GM21529 (cell line): Measurements from ENCODE around the gene SNTG2.
"Not testable (repeated sequence)": the region's sequence is repeated elsewhere in the genome, so short reads cannot be mapped to it uniquely, and the experiment has no call there.

Experiments used
- ATAC-seq: cut with Tn5 transposase; IDR thresholded peaks from one replicate; pipeline ENCODE4 v1.9.1; 2021; ENCODE audit not compliant: unreplicated experiment

SNTG2 gene

DNA sequence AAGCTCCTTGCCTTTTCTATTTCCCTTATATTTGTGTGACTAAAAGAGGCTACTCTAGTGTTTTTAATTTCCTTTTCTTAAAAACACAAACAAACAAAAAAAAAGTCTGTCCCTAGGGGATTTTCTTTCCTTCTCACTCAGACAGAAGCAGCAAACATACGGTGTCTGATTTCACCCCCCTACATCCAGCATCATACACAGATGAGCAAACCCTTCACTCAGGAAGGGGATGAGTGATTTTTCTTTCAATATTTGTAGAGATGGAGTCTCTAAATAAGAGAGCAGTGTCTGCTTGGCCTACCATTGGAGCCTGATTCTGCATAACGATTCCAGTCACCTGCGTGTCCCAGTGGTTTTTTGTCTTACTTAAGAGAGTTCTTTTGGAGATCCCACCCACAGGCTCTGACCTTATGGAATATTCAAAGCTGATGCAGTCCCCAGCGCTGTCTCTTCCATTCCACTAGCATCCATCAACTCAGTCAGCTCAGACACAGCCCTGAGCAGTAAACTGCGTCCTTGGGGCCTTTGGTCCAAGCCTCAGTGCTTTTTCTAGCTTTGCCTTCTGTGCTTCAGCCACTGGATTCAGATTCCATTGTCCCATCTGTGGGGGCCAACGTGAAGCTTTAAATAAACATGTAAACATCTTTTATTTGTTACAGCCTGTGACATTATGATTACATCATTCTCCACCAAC, 410.1 kb downstream of the SNTG2 start:
- no peak for ATAC-seq

- no peak for ATAC-seq
Measured at GRCh38 chr2:1363367-1363766, 412.7 kb downstream of the SNTG2 start.

- no peak for ATAC-seq
Measured at GRCh38 chr2:1366546-1367134, 416.0 kb downstream of the SNTG2 start.

DNA sequence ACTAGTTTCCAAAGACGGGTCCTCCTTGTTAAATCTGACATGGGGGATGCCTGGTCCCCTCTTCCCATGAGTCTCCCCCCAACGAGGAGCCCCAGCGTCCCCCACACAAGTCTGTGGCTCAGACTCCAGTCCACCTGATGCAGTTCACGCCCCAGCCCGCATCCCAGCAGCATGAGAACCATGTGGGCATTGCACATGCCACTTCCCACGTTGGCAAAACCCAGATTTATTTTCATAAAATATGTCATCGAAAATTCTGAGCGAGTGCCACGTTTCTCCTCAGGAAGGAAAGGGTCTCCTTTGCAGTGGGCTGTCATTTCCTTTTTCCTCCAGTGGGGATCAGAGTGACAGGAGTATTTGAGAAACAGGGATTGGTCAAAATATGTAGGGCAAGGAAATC, 417.0 kb downstream of the SNTG2 start:
- ATAC-seq: no peak

DNA sequence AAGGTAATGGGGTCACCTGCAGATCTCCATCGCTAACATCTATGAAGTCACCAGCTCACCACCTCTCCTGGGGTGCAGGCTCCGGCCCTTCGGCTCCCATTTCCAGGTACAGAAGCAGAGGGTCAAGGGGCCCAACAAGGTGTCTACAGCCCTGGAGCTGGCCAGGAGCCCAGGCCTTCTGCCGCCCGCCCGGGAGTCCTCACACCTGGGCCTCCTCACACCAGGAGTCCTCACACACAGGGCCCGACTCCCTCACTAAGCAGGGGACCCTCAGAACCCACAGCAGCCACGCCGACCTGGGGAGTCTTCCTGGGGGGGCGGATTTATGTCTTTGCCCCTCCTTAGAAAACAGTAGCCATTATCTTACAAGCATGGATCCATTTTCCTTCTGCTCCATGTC, 419.3 kb downstream of the SNTG2 start:
- ATAC-seq: no peak

DNA sequence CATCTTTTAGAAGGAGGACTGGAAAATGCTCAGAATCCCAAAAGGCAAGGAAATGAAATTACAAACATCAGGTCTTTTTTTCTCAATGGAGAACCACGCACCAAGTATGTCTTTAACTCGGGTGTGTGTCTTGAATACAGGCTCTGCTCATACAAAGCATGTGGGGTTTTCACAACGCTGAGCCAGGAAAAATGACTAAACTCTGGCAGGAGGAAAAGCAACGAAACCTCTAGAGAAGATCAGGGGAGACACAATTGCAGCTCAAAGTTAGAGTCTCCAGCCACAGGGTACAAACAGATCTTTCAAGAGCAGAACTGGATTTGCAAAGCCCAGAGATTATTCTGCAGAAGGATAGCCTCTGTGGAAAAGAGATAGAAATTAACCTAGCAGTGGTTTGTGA, 419.8 kb downstream of the SNTG2 start:
- no peak for ATAC-seq

- ATAC-seq: no peak
Measured at GRCh38 chr2:1371082-1371481, 420.4 kb downstream of the SNTG2 start.

DNA sequence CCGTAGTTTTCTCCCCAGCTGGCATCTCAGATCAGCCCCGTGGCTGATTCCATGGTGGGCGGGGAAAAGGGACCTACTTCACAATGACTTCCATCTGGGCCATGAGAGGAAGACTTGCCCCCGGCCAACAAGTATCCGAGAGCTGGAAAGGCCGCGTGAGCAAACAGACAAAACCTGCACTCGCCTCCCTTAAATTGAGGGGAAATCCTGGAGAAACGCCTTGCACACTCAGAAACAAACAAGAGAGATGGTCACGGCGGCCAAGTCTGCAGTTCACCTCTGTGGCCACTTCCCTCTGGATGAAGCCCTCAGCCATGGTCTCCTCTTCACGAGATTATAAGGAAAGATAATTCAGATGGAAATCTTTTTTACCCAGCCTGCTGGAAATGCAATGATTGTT, 423.2 kb downstream of the SNTG2 start:
- ATAC-seq: no peak

DNA sequence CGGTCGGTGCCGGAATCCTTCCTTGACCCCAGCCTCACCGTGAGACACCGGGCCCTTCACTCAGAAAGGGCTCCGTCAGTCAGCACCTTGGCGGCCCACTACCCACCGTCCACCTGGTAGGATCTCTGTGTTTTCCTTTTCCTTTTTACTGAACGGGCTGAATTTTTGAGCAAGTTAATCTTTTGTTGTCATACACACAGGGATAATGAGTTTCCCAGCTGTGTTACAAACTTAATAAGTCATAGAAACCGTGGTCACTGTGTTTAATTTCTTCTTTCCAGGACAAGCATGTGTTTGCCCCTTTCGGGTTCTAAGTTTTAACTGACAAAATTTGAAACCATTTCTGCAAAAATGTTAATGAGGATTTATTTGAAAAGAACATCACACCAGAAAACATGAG, 423.6 kb downstream of the SNTG2 start:
- no peak for ATAC-seq

DNA sequence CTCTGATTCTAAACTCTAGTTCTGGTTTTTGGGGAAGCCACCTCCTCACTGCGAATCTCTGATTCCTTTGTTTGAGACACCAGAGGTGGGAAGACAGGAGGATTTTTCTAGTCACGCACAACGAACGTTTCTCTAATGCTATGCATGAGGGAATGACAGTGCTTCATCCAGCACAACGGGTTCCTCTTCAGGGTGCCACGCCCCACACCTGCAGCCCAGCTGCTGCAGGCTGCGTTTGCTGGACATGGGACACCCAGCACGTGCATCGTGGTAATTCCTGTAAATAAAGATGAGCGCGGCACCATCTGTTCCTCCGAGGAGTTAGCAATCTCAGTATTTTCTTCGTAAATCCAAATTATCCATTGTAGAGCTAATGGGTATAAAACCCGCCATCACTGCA, 425.1 kb downstream of the SNTG2 start:
- no peak for ATAC-seq

DNA sequence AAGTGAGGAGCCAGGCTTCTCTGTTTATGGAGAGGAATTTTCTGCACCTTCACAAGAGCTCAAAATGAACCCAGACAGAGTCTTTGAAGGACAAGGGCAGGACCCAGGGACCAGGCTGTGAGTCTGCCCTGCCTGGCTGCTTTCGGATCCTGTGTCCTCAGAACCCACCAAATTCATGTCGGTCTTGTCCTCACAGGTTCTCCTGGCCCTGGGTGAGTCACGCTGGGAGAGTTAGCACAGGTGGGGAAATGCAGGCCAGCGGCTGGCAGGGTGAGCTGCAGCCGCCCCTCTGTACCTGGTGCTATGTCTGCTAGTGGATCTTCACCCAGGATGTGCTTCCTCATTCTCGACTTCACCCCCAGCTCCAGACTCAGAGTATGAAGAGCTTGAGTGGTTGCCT, 426.8 kb downstream of the SNTG2 start:
- ATAC-seq: no peak

- no peak for ATAC-seq
Measured at GRCh38 chr2:1378456-1379150, 428.0 kb downstream of the SNTG2 start.

- no peak for ATAC-seq
Measured at GRCh38 chr2:1381644-1382043, 431.0 kb downstream of the SNTG2 start.

DNA sequence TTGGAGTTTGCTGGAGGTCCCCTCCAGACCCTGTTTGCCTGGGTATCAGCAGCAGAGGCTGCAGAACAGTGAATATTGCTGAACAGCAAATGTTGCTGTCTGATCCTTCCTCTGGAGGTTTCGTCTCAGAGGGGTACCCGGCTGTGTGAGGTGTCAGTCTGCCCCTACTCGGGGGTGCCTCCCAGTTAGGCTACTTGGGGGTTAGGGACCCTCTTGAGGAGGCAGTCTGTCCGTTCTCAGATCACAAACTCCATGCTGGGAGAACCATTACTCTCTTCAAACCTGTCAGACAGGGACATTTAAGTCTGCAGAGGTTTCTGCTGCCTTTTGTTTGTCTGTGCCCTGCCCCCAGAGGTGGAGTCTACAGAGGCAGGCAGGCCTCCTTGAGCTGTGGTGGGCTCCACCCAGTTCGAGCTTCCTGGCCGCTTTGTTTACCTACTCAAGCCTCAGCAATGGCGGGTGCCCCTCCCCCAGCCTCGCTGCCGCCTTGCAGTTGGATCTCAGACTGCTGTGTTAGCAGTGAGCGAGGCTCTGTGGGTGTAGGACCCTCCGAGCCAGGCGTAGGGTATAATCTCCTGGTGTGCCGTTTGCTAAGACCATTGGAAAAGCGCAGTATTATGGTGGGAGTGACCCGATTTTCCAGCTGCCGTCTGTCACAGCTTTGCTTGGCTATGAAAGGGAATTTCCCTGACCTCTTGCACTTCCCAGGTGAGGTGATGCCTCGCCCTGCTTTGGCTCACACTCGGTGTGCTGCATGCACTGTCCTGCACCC, 437.5 kb downstream of the SNTG2 start:
- not testable (repeated sequence) for ATAC-seq

- not testable (repeated sequence) for ATAC-seq
Measured at GRCh38 chr2:1390118-1390517, 439.5 kb downstream of the SNTG2 start.

DNA sequence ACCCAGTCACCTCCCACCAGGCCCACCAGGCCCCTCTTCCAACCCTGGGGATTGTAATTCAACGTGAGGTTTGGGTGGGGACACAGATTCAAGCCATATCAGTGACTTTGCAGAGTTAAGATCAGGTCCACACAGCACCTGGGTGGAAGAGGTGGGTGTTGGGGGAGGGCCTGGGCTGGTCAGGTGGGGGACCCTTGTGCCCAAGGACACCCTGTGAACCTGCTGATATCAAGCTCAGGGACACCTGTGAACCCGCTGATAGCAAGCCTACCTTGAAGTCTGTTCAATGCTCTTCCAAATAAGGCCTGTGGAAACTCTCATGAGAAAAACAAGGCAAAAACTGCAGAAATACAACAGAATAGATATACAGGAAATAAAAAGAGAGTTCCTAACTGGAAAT, 442.7 kb downstream of the SNTG2 start:
- ATAC-seq: no peak

- ATAC-seq: no peak
Measured at GRCh38 chr2:1394709-1395408, 444.2 kb downstream of the SNTG2 start.

DNA sequence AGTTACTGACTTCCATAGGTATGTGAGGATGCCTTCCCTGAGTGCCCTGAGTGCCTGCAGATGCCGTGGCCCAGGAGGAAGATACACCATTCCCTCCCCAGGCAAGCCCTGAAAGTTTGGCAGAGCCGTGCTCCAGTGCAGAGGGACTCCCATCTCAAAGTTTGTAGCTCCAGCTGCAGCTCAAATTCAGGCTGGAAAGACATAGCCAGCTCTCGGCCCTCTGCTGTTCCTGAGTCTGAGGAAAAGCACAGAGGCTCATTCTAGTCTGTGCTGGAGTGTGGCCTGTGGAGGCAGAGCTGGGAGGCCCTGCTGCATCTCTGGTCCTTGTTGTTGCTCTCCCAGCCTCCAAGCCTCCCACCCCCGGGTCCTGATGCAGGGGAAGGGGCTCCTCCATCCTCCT, 446.7 kb downstream of the SNTG2 start:
- ATAC-seq: no peak

DNA sequence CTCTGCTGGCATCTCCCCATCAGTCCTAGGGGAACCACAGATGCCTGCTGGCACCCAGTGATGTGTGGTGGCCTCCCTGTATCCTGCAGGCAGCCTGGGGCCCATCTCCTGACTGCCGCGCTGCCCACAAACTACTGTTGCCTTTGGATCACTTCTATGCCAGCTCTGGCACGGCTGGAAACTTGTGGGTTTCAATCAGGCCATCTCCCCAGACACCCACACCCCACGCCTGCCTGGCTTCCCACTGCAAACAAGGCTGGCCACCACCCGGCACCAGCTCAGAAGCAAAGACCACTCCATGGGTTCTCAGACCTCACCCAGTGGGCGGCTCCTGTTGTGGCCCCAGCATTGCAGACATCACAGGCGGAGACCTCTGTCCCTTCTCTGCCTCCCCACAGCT, 447.5 kb downstream of the SNTG2 start:
- no peak for ATAC-seq

DNA sequence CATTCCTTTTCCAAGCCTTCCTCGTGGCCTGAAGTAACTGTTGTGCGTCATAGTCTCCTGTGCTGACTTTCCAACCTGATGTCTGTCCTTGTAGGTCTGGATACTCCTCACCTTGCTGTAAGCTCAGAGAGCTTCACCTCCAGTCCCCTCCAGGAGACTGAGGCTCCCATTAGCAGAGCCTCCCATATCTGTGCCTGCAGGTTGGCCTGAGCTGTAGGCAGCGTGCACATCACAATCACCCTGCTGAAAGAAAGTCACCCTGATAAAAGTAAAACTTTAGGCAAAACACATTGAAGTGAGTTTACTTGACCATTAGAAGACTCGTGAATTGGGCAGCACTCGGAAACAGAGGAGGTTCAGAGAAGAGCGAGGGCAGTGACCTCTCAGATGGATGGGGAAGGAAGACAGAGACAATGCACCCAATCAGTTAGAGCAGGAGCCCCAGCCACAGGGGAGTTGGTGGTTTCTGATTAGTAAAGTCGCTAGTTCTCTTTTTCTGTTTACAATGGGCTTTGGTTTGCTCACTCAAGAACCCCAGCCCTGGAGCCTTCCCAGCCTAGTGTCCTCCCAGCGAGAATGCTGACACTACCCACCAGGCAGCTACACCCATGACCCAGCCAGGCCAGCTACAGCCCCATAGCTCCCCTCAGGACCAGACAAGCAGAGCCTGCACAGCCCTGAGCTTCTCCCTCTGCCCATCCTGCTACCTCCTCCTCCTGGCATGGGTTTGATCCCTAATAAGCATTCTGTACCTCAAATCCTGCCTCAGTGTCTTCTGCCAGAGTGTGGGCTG, 450.5 kb downstream of the SNTG2 start:
- ATAC-seq: no peak
